H1 (cell line): Measurements from ENCODE around the gene TMEM178B.

Experiments used
- CBX5 ChIP-seq: fragments of 300-800, 300-1000 bp; sonication (generic); IDR thresholded peaks from 2 replicates; pipeline ENCODE4 v1.7.1; 2016; ENCODE audit warnings: antibody characterized with exemption, low read length, low read depth
- CTCF ChIP-seq, 3 experiments: IDR thresholded peaks; 1 replicate in 2 of 3; 2 replicates in 1 of 3; pipeline versions ENCODE4 v1.5.1 to v1.6.1; 2011; ENCODE audit warnings: low read length in 3 of 3, mild to moderate bottlenecking in 3 of 3, inconsistent platforms in 2 of 3, low read depth in 1 of 3, moderate library complexity in 1 of 3; ENCODE audit not compliant: insufficient read depth in 1 of 3; ENCODE audit errors: control extremely low read depth in 1 of 3
- E2F6 ChIP-seq: IDR thresholded peaks from 2 replicates; pipeline ENCODE4 v1.6.1; 2012; ENCODE audit warnings: inconsistent platforms
- EP300 ChIP-seq, 2 experiments: IDR thresholded peaks; 1 replicate in 1 of 2; 2 replicates in 1 of 2; pipeline ENCODE4 v1.6.1; 2011 to 2012; ENCODE audit warnings: low read depth in 2 of 2, low read length in 2 of 2, mild to moderate bottlenecking in 2 of 2, borderline replicate concordance in 1 of 2, inconsistent platforms in 1 of 2, moderate library complexity in 1 of 2
- EZH2 ChIP-seq: fragments of 200-600 bp; sonication (generic); IDR thresholded peaks from 2 replicates; pipeline ENCODE4 v1.7.1; 2012; ENCODE audit warnings: low read depth, mild to moderate bottlenecking, moderate library complexity, low read length, inconsistent platforms; ENCODE audit not compliant: severe bottlenecking
- JUND ChIP-seq: IDR thresholded peaks from 2 replicates; pipeline ENCODE4 v1.6.1; 2011; ENCODE audit warnings: mild to moderate bottlenecking, improper control_type of control experiment, low read length
- MAX ChIP-seq: IDR thresholded peaks from 2 replicates; pipeline ENCODE4 v1.6.1; 2012; ENCODE audit warnings: inconsistent platforms
- POLR2A ChIP-seq, 2 experiments: IDR thresholded peaks; 1 replicate in 1 of 2; 2 replicates in 1 of 2; pipeline ENCODE4 v1.6.1; 2011; ENCODE audit warnings: low read depth in 2 of 2, low read length in 2 of 2, mild to moderate bottlenecking in 2 of 2; ENCODE audit errors: control extremely low read depth in 1 of 2
- POLR2AphosphoS5 ChIP-seq: IDR thresholded peaks from 2 replicates; pipeline ENCODE4 v1.6.1; 2011; ENCODE audit warnings: low read depth, low read length
- RFX5 ChIP-seq: IDR thresholded peaks from 2 replicates; pipeline ENCODE4 v1.6.1; 2011; ENCODE audit warnings: low read depth, low read length, improper control_type of control experiment, borderline replicate concordance
- SUZ12 ChIP-seq: fragments of 200-600 bp; sonication (generic); IDR thresholded peaks from 2 replicates; pipeline ENCODE4 v1.6.1; 2012; ENCODE audit warnings: mild to moderate bottlenecking, inconsistent platforms, low read length, moderate library complexity, mixed read lengths
- TCF12 ChIP-seq: IDR thresholded peaks from 2 replicates; pipeline ENCODE4 v1.6.1; 2011; ENCODE audit warnings: low read depth, mild to moderate bottlenecking, low read length
- TF ChIP-seq, protein P1 (sequence below): IDR thresholded peaks from 2 replicates; pipeline ENCODE4 v1.6.1; 2012; ENCODE audit warnings: low read length, inconsistent platforms

DNA sequence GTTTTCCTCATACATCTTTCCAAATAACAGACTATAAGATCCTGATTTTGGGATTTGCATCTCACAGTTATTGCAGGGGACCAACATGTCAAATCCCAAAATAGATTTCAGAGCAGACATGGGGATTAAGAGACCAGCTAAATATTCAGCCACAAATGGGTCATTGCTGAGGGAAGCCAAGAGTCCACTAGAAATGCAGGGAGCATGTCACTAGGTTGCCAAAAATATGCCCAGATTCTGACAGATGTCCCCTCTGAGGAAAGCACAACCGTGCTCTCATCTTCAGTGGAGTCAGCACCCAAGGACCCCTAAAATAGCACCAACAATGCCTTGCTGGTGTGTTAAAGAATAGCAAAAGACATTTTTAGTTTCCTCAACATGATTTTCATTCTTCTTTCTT is 421.2 kb downstream of the TMEM178B start:
- TF ChIP-seq CTCF (IDR thresholded peaks at IDR 0.05; ENCODE audit: control extremely low read depth in 1 of 3, insufficient read depth in 1 of 3, low read depth in 1 of 3, low read length in 3 of 3) (no peak), SUZ12 (no peak), JUND (no peak), EP300 (IDR thresholded peaks at IDR 0.05; ENCODE audit: borderline replicate concordance in 1 of 2, low read depth in 2 of 2, low read length in 2 of 2) (no peak), POLR2A (IDR thresholded peaks at IDR 0.05; ENCODE audit: control extremely low read depth in 1 of 2, low read depth in 2 of 2, low read length in 2 of 2) (no peak), E2F6 (no peak), POLR2AphosphoS5 (no peak), TCF12 (no peak), CBX5 (no peak), RFX5 (no peak), MAX (no peak), EZH2 (no peak)
- TF ChIP-seq, protein P1, sequence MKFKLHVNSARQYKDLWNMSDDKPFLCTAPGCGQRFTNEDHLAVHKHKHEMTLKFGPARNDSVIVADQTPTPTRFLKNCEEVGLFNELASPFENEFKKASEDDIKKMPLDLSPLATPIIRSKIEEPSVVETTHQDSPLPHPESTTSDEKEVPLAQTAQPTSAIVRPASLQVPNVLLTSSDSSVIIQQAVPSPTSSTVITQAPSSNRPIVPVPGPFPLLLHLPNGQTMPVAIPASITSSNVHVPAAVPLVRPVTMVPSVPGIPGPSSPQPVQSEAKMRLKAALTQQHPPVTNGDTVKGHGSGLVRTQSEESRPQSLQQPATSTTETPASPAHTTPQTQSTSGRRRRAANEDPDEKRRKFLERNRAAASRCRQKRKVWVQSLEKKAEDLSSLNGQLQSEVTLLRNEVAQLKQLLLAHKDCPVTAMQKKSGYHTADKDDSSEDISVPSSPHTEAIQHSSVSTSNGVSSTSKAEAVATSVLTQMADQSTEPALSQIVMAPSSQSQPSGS: no peak
